GM19438 (cell line): ENCODE data around the gene TRIM43.
"Not testable (repeated sequence)": the region's sequence is repeated elsewhere in the genome, so short reads cannot be mapped to it uniquely, and the experiment has no call there.

ENCODE experiments used
- ATAC-seq: cut with Tn5 transposase; IDR thresholded peaks from one replicate; pipeline ENCODE4 v1.9.1; 2021; ENCODE audit warnings: low read depth; ENCODE audit not compliant: unreplicated experiment

TRIM43 gene

GRCh38 chr2:95591701-95592100 is at the start of gene TRIM43:
Gene TRIM43 (plus strand): TSS chr2:95592001. CDS start chr2:95594024, 2,023 bp downstream.
- not testable (repeated sequence) for ATAC-seq

- ATAC-seq, result no peak
These were observed 40.7 kb upstream of the TRIM43 start for GRCh38 chr2:95551055-95551568.

DNA sequence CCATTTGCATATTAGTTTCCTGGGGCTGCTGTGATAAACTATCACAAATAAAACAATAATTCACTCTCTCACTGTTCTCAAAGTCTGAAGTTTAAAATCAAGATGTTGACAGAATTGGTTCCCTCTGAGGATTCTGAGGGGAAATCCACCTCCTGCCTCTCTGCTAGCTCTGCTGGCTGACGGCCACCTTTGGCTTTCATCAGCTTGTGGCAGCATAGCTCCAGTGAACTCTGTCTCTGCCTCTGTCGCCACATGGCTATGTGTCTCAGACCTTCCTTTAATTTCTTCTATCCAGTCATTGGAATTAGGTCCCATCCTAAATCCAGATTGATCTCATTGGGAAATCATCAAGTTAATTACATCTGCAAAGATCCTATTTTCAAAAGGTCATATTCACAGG is 38.9 kb upstream of the TRIM43 start:
- no peak for ATAC-seq

DNA sequence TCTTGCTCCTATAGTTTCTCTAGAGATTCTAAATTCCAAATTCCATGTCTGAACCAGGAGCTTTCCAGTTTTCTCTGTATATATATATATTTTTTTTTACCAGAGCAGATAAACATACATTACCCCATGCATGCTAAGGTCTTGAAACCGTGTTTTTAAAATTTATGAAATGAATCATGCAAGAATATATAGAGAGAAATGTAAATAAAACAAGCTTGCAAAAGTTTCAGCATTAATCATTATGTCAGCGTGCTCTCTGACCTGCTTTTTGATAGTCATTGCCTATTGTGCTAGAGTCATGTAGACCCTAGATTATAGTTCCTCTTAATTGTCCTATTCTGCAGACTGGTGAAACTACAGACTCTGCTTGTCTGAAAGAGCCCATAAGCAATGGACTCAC is 22.6 kb upstream of the TRIM43 start:
- ATAC-seq, result no peak

DNA sequence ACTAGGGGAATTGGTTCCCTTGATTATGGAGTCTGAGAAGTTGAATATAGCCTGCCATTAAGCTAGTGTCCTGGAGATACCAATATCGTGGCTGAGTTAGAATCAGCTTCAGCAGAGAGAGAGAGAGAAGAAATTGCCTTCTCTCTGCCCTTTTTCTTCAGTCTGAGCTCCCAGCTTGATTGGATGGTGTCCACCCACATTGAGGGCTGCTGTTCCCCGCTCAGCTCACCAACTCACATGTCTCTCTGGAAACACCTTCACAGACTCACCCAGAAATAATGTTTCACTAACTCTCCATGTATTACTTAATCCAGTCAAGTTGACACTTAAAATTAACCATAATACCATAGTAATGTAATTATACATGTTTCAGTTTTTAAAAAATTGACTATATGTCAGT is 17.9 kb upstream of the TRIM43 start:
- no peak for ATAC-seq

DNA sequence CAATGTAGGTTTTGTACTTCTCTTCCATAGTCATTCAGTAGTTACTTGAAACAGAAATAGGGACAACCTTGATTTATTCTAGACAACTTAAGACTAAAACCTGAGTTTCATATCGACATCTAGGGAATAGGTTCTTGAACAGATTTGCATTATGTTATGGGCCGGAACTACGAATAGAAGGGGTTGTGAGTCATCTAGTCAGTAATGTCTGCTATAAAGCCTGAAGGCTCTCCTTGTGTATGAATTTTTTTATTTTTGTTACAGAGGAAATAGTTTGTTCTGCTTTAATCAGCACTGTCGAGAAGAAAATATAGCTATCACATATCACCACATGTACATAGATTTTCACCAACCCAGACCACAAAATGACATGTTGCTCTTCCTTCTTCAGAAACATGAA is 17.3 kb upstream of the TRIM43 start:
- ATAC-seq, result no peak

DNA sequence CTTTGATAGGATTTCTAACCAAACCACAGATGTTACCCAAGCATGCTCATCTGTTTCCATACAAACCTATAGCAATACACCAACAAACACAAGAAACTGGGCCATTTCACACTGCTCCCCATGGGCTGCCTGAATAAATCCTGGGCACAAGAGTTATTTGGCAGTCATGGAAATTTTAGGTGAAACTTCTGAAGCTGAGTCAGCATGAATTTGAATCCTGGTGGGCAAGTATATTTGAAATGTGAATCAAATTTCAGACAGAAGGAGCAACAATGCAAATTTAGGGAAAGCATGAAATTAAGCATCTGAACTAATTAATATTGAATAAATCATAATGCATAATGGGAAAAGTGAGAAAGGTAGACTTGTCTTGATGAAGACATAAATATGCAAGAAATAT is 15.9 kb upstream of the TRIM43 start:
- no peak for ATAC-seq

DNA sequence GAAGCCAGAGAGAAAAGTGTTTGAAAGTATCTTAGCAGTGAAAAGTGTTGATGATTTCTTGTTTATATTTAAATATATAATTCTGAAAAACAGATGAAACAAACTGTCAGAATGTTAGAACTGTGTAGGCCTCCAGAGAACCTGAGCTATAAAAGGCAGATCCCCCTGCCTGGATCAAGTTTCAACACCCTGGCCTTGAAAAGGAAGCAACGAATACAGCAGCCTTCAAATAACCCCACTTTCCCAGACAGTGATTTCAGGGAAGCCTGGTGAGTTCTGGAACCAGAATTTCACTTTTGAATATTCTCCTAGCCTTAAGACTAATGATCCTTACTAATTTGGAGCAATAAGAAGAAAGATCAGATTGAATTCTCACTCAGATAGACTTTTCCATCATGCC is 13.3 kb upstream of the TRIM43 start:
- ATAC-seq, result no peak

- not testable (repeated sequence) for ATAC-seq
These were observed 8.3 kb upstream of the TRIM43 start for GRCh38 chr2:95583545-95583944.

GRCh38 chr2:95584321-95584720 is 7.5 kb upstream of the TRIM43 start:
- ATAC-seq, result not testable (repeated sequence)

- ATAC-seq, result not testable (repeated sequence)
These were observed 1.8 kb upstream of the TRIM43 start for GRCh38 chr2:95589777-95590536.

DNA sequence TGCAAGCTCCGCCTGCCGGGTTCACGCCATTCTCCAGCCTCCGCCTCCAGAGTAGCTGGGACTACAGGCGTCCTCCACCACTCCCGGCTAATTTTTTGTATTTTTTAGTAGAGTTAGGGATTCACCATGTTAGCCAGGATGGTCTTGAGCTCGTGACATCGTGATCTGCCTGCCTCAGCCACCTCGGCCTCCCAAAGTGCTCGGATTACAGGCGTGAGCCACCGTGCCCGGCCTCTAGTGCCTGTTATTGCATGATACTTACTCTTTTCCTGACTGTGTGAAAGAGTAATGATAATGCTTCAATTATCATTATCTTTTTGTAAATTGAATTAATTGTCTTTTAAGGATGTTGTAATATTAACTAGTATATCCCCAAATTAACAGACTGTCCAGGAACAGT is 1.2 kb downstream of the TRIM43 start:
- ATAC-seq, result not testable (repeated sequence)

GRCh38 chr2:95595012-95595411 is 3.2 kb downstream of the TRIM43 start:
- not testable (repeated sequence) for ATAC-seq

- not testable (repeated sequence) for ATAC-seq
These were observed 9.5 kb downstream of the TRIM43 start for GRCh38 chr2:95601301-95601700.

DNA sequence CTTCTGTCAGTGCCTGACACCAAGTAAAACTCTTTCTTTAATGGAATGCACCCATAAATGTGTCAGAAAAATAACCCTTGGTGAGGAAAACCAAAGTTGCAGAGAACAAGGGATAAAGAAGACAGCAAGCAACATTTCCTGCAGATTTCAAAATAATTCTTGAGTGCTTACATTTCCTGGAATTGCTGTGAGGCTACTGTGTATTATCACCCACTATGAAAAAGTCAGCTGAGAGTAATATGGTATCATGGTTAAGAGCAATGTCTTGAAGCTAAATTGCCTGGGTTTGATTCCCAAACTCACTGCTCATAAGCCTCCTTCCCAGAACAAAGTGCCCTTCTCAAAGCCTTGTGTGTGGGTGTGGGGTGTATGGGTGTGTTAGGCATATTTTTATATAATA is 10.3 kb downstream of the TRIM43 start:
- not testable (repeated sequence) for ATAC-seq

GRCh38 chr2:95608356-95608755 is 16.6 kb downstream of the TRIM43 start:
- ATAC-seq, result not testable (repeated sequence)

DNA sequence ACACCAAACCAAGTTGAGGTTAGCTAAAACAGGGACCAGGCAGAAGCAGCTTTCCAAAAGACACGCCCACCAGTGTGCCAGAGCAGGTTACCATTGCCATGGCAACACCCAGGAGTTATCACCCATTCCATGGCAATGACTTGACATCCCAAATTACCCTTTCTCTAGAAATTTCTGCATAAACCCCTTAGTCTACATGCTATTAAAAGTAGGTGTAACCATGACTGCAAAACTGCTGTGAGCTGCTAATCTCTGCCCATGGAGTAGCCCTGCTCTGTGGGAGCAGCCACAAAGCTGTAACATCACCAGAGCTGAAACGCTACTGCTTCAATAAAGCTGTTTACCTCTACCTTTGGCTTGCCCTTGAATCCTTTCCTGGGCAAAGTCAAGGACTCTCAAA is 18.0 kb downstream of the TRIM43 start:
- not testable (repeated sequence) for ATAC-seq

GRCh38 chr2:95613048-95613447 is 21.2 kb downstream of the TRIM43 start:
- ATAC-seq, result not testable (repeated sequence)

DNA sequence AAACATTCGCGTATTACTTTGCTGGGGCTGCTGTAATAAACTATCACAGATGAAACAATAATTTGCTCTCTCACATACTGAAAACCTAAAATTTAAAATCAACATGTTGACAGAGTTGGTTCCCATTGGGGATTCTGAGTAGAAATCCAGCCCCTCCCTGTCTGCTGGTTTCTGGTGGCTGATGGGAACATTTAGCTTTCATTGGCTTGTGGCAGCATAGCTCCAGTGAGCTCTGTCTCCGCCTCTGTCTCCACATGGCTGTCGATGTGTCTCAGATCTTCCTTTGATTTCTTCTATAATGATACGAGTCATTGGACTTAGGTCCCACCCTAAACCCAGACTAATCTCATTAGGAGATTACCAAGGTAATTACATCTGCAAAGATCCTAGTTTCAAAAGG is 30.9 kb downstream of the TRIM43 start:
- not testable (repeated sequence) for ATAC-seq

DNA sequence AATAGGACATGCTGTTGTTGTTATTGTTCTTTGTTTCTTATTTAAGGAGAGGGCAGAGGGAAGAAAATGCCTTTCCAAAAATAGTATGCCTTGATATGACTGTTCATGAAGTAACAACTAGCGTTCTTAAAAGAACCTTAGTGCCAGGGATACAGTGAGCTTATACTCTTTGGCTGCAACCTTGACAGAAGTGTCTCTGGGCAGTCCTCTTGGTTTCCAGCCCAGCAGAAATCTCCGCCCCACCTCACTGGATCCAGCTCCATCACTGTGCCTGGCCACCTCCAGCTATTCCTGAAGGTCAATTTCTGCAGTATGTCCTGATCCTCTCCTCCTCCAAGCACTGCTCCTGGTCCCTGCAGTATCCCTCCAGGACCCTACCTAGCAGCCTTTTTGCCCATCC is 39.2 kb downstream of the TRIM43 start:
- not testable (repeated sequence) for ATAC-seq

GRCh38 chr2:95633626-95634259 is 41.9 kb downstream of the TRIM43 start:
- ATAC-seq, result not testable (repeated sequence)
